Measurements from ENCODE around the gene UTF1. TPM values are rescaled to one million over a fixed set of nuclear protein-coding genes. Genes with fewer than 3 reads are reported as not detected.

UTF1 gene
- total RNA-seq, 1 donor from 2014 or later = not detected

DNA sequence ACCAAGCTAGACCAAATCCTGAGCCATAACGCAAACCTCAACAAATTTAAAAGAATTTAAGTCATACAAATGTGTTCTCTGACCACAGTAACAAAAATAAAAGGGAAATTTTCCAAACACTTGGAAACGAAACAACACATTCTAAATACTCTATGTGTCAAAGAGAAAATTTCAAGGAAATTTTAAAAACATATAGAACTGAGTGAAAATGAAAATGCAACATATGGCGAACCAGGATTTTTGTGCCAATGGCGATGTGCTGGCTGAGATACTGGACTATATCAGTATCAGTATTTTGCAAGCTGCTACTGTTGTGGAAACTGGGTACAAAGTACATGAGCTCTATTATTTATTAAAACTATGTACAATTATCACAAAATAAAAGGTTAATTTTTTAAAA lies 35.9 kb upstream of the UTF1 start:
- peaks cover 8% of the 10 kb centered on the region for H3K27me3 Mint-ChIP-seq (ENCODE audit: insufficient read depth, low read depth)
- H3K9me3 ChIP-seq (ENCODE audit: low read depth) = no peaks in the 10 kb centered on the region
- no peaks in the 10 kb centered on the region for H4K20me1 ChIP-seq (ENCODE audit: low read depth)
- H3K79me2 ChIP-seq (ENCODE audit: low read depth) = no peaks in the 10 kb centered on the region
- no peak overlapping the region for H3K4me2 ChIP-seq
- DNase-seq (ENCODE audit: low spot score) = no peak
- H2AFZ ChIP-seq (replicated peaks) = no peak overlapping the region
- no peaks in the 10 kb centered on the region for H3F3A ChIP-seq (ENCODE audit: low read depth)
- H3K4me3 ChIP-seq = no peak overlapping the region
- H3K4me1 ChIP-seq = no peaks in the 10 kb centered on the region
- H3K9ac ChIP-seq = no peak overlapping the region
- peaks cover 1% of the 10 kb centered on the region for H3K36me3 Mint-ChIP-seq
- H3K27ac ChIP-seq = no peak overlapping the region
- H3K4me1 Mint-ChIP-seq = no peaks in the 10 kb centered on the region
- H3K27ac Mint-ChIP-seq = no peak overlapping the region
- peaks cover 8% of the 10 kb centered on the region for H3K9me3 Mint-ChIP-seq
- H3K36me3 ChIP-seq = no peaks in the 10 kb centered on the region
- H3K4me3 Mint-ChIP-seq = no peak overlapping the region
- H3K27me3 ChIP-seq = no peaks in the 10 kb centered on the region
- TF ChIP-seq EZH2phosphoT487 (IDR thresholded peaks at IDR 0.05) (no peak), EZH2 (IDR thresholded peaks at IDR 0.05) (no peak), CTCF (IDR thresholded peaks at IDR 0.05) (no peak)

- no peak overlapping the region for H3K4me3 Mint-ChIP-seq
- Histone ChIP-seq H3K36me3 (no peaks in the 10 kb centered on the region), H3K9me3 (ENCODE audit: low read depth) (no peaks in the 10 kb centered on the region), H3K79me2 (ENCODE audit: low read depth) (no peaks in the 10 kb centered on the region), H3K27me3 (no peaks in the 10 kb centered on the region), H3F3A (ENCODE audit: low read depth) (no peaks in the 10 kb centered on the region), H3K4me3 (no peak overlapping the region), H3K27ac (no peak overlapping the region), H3K9ac (no peak overlapping the region), H3K4me2 (no peak overlapping the region), H2AFZ (replicated peaks) (no peak overlapping the region), H4K20me1 (ENCODE audit: low read depth) (no peaks in the 10 kb centered on the region), H3K4me1 (no peaks in the 10 kb centered on the region)
- peaks cover 8% of the 10 kb centered on the region for H3K27me3 Mint-ChIP-seq (ENCODE audit: insufficient read depth, low read depth)
- DNase-seq (ENCODE audit: low spot score) = no peak
- peaks cover 8% of the 10 kb centered on the region for H3K9me3 Mint-ChIP-seq
- no peak overlapping the region for H3K27ac Mint-ChIP-seq
- TF ChIP-seq EZH2phosphoT487 (IDR thresholded peaks at IDR 0.05) (no peak), CTCF (IDR thresholded peaks at IDR 0.05) (no peak), EZH2 (IDR thresholded peaks at IDR 0.05) (no peak)
- H3K36me3 Mint-ChIP-seq = peaks cover 1% of the 10 kb centered on the region
- no peaks in the 10 kb centered on the region for H3K4me1 Mint-ChIP-seq
These were observed 34.9 kb upstream of the UTF1 start for GRCh38 chr10:133195096-133195495.

- H3K79me2 ChIP-seq (ENCODE audit: low read depth) = no peaks in the 10 kb centered on the region
- Mint-ChIP-seq H3K36me3 (peaks cover 1% of the 10 kb centered on the region), H3K4me1 (no peaks in the 10 kb centered on the region), H3K9me3 (peaks cover 8% of the 10 kb centered on the region), H3K27ac (no peak overlapping the region), H3K27me3 (ENCODE audit: insufficient read depth, low read depth) (peaks cover 8% of the 10 kb centered on the region), H3K4me3 (no peak overlapping the region)
- no peak overlapping the region for H3K9ac ChIP-seq
- H3K27me3 ChIP-seq = no peaks in the 10 kb centered on the region
- H3K4me1 ChIP-seq = no peaks in the 10 kb centered on the region
- no peak overlapping the region for H3K4me2 ChIP-seq
- no peaks in the 10 kb centered on the region for H4K20me1 ChIP-seq (ENCODE audit: low read depth)
- no peak overlapping the region for H3K4me3 ChIP-seq
- no peaks in the 10 kb centered on the region for H3K36me3 ChIP-seq
- no peaks in the 10 kb centered on the region for H3F3A ChIP-seq (ENCODE audit: low read depth)
- no peak overlapping the region for H3K27ac ChIP-seq
- DNase-seq (ENCODE audit: low spot score) = no peak
- H3K9me3 ChIP-seq (ENCODE audit: low read depth) = no peaks in the 10 kb centered on the region
- H2AFZ ChIP-seq (replicated peaks) = no peak overlapping the region
- TF ChIP-seq EZH2 (IDR thresholded peaks at IDR 0.05) = no peak
- TF ChIP-seq CTCF (IDR thresholded peaks at IDR 0.05) = no peak
- TF ChIP-seq EZH2phosphoT487 (IDR thresholded peaks at IDR 0.05) = no peak
These were observed 34.4 kb upstream of the UTF1 start for GRCh38 chr10:133195611-133196010.
